SK-N-SH (cell line): Measurements from ENCODE around the gene STIM1. TPM values are rescaled to one million over a fixed set of nuclear protein-coding genes. Genes with fewer than 3 reads are reported as not detected.

Experiments used
- CTCF ChIA-PET: fragments of 300-600, 350-600 bp; formaldehyde crosslinking; extraction: SDS; loops from one replicate; lab custom pipeline; 2021; lab: Yijun Ruan, JAX
- POLR2A ChIA-PET: fragments of 350-600 bp; sonication (Branson Sonifier 250); formaldehyde crosslinking; extraction: SDS; loops from one replicate; lab custom pipeline; 2020; ENCODE audit warnings: antibody characterized with exemption, inconsistent platforms; lab: Yijun Ruan, JAX
- DNase-seq: peaks from one replicate; pipeline ENCODE4 v3.0.0; 2012
- H2AFZ ChIP-seq: fragments of 200-600 bp; sonication (generic); 2 replicates; pipeline ENCODE4 v1.8.1; 2016; ENCODE audit warnings: antibody characterized with exemption, mild to moderate bottlenecking, low read depth
- H3F3A ChIP-seq: fragments of 200-600 bp; sonication (generic); replicated peaks from 2 replicates; pipeline ENCODE3; 2016; ENCODE audit warnings: antibody characterized with exemption, mild to moderate bottlenecking; ENCODE audit not compliant: insufficient read depth
- H3K27ac ChIP-seq, 2 experiments: fragments of 200-500 bp in 1 of 2; fragments of 200-600 bp in 1 of 2; sonication (Bioruptor generic) in 1 of 2; sonication (generic), shearing (Covaris generic) in 1 of 2; 2 replicates each; pipeline versions ENCODE4 v1.5.1 to v1.6.1; 2014 to 2016; ENCODE audit warnings: low read depth in 2 of 2, inconsistent platforms in 1 of 2, low read length in 1 of 2, mild to moderate bottlenecking in 1 of 2, mixed read lengths in 1 of 2
- H3K27me3 ChIP-seq: fragments of 200-600 bp; sonication (generic), shearing (Covaris generic); 2 replicates; pipeline ENCODE4 v1.6.1; 2016; ENCODE audit warnings: mixed run types; ENCODE audit not compliant: insufficient read depth
- H3K36me3 ChIP-seq, 2 experiments: fragments of 200-500 bp in 1 of 2; fragments of 200-600 bp in 1 of 2; sonication (Bioruptor generic) in 1 of 2; sonication (generic) in 1 of 2; replicated peaks in 1 of 2; 2 replicates each; pipeline versions ENCODE3 to v1.5.1; 2014 to 2016; ENCODE audit warnings: low read length in 1 of 2, mild to moderate bottlenecking in 1 of 2; ENCODE audit not compliant: insufficient read depth in 2 of 2, control insufficient read depth in 1 of 2
- H3K4me1 ChIP-seq, 2 experiments: fragments of 200-500 bp in 1 of 2; fragments of 200-600 bp in 1 of 2; sonication (Bioruptor generic) in 1 of 2; sonication (generic), shearing (Covaris generic) in 1 of 2; 2 replicates each; pipeline versions ENCODE4 v1.5.1 to v1.6.1; 2014 to 2016; ENCODE audit warnings: low read depth in 1 of 2, low read length in 1 of 2, mixed run types in 1 of 2; ENCODE audit not compliant: insufficient read depth in 2 of 2, control insufficient read depth in 1 of 2
- H3K4me2 ChIP-seq: fragments of 200-600 bp; sonication (generic), shearing (Covaris generic); 2 replicates; pipeline ENCODE4 v1.6.1; 2017; ENCODE audit warnings: mixed run types
- H3K4me3 ChIP-seq, 2 experiments: fragments of 200-500 bp in 1 of 2; fragments of 200-600 bp in 1 of 2; sonication (Bioruptor generic) in 1 of 2; sonication (generic), shearing (Covaris generic) in 1 of 2; 2 replicates each; pipeline versions ENCODE4 v1.5.1 to v1.8.1; 2014 to 2016; ENCODE audit warnings: low read depth in 2 of 2, inconsistent platforms in 1 of 2, low read length in 1 of 2, mild to moderate bottlenecking in 1 of 2, mixed read lengths in 1 of 2, moderate library complexity in 1 of 2
- H3K79me2 ChIP-seq: fragments of 200-600 bp; sonication (generic); 2 replicates; pipeline ENCODE4 v1.8.1; 2017; ENCODE audit warnings: mild to moderate bottlenecking; ENCODE audit not compliant: insufficient read depth
- H3K9ac ChIP-seq: fragments of 200-600 bp; sonication (generic); 2 replicates; pipeline ENCODE4 v1.6.1; 2017; ENCODE audit warnings: mixed run types
- H3K9me2 ChIP-seq: fragments of 200-600 bp; sonication (generic); 2 replicates; pipeline ENCODE4 v1.6.1; 2017; ENCODE audit warnings: mixed run types
- H3K9me3 ChIP-seq: fragments of 200-600 bp; sonication (generic); 2 replicates; pipeline ENCODE4 v1.6.1; 2017; ENCODE audit warnings: mixed run types, mild to moderate bottlenecking, moderate library complexity
- H4K20me1 ChIP-seq: fragments of 200-600 bp; sonication (generic); 2 replicates; pipeline ENCODE4 v1.6.1; 2017; ENCODE audit warnings: mild to moderate bottlenecking, mixed run types; ENCODE audit not compliant: insufficient read depth
- CTCF ChIP-seq: fragments of 200-600 bp; sonication (generic); IDR thresholded peaks from 2 replicates; pipeline ENCODE4 v1.6.1; 2017; ENCODE audit warnings: antibody characterized with exemption, mild to moderate bottlenecking, moderate library complexity
- EP300 ChIP-seq, 2 experiments: IDR thresholded peaks; 2 replicates each; pipeline versions ENCODE4 v1.4.0 to v1.6.1; 2012; ENCODE audit warnings: borderline replicate concordance in 1 of 2, low read depth in 1 of 2, low read length in 1 of 2
- EZH2phosphoT487 ChIP-seq: fragments of 200-600 bp; sonication (generic); IDR thresholded peaks from 2 replicates; pipeline ENCODE4 v1.6.1; 2017; ENCODE audit warnings: low read depth, mixed run types, mild to moderate bottlenecking, antibody characterized with exemption, moderate library complexity, borderline replicate concordance
- FOXJ3 ChIP-seq: sonication (generic); formaldehyde crosslinking; IDR thresholded peaks from 2 replicates; pipeline ENCODE4 v1.5.1; 2020; ENCODE audit warnings: mild to moderate bottlenecking, missing genetic modification reagents
- FOXM1 ChIP-seq: IDR thresholded peaks from 2 replicates; pipeline ENCODE4 v1.4.0; 2012; ENCODE audit warnings: low read depth, mild to moderate bottlenecking
- GATA2 ChIP-seq: sonication (generic); formaldehyde crosslinking; IDR thresholded peaks from 2 replicates; pipeline ENCODE4 v1.5.0; 2020; ENCODE audit warnings: mild to moderate bottlenecking, missing genetic modification reagents
- JUND ChIP-seq: IDR thresholded peaks from 2 replicates; pipeline ENCODE4 v1.4.0; 2012
- MAX ChIP-seq: IDR thresholded peaks from 2 replicates; pipeline ENCODE4 v1.4.0; 2012; ENCODE audit warnings: low read depth
- MEF2A ChIP-seq: IDR thresholded peaks from 2 replicates; pipeline ENCODE4 v1.4.0; 2012; ENCODE audit warnings: low read depth, borderline replicate concordance
- MXI1 ChIP-seq: IDR thresholded peaks from 2 replicates; pipeline ENCODE4 v1.6.1; 2012; ENCODE audit warnings: mild to moderate bottlenecking, low read depth, low read length, improper control_type of control experiment
- PBX3 ChIP-seq: IDR thresholded peaks from 2 replicates; pipeline ENCODE4; 2012
- POLR2AphosphoS5 ChIP-seq: IDR thresholded peaks from 2 replicates; pipeline ENCODE4 v1.6.1; 2012; ENCODE audit warnings: low read depth, low read length
- RCOR1 ChIP-seq: fragments of 150-350 bp; IDR thresholded peaks from 2 replicates; pipeline ENCODE4 v1.6.1; 2017; ENCODE audit warnings: antibody characterized with exemption, low read length
- RFX5 ChIP-seq: IDR thresholded peaks from 2 replicates; pipeline ENCODE4 v1.6.1; 2012; ENCODE audit warnings: mild to moderate bottlenecking, improper control_type of control experiment, low read length
- SIN3A ChIP-seq: IDR thresholded peaks from 2 replicates; pipeline ENCODE4 v1.6.1; 2012; ENCODE audit warnings: low read depth, mild to moderate bottlenecking, low read length, moderate library complexity, borderline replicate concordance
- TCF12 ChIP-seq: IDR thresholded peaks from 2 replicates; pipeline ENCODE4 v1.4.0; 2012
- YY1 ChIP-seq: IDR thresholded peaks from 2 replicates; pipeline ENCODE4 v1.4.0; 2012; ENCODE audit warnings: low read depth, mild to moderate bottlenecking
- ZBTB33 ChIP-seq: IDR thresholded peaks from 2 replicates; pipeline ENCODE4 v1.4.0; 2012; ENCODE audit warnings: low read depth, borderline replicate concordance
- WGBS: methylation state at CpG from one replicate; pipeline ENCODE4 v1.1.6; 2017; ENCODE audit warnings: low lambda C conversion rate; 5-methylcytosine and 5-hydroxymethylcytosine counted together
- polyA plus RNA-seq, 3 experiments: library from polyadenylated mRNA; depleted of rRNA; stranded (reverse); fragments of >200 nt; gene quantifications; 2 replicates each; pipeline ENCODE4 v1.2.3, GENCODE V29; 2012

Gene STIM1
- polyA plus RNA-seq, 1 of the 3 experiments (the other 2 are of a cell fraction), result 29.5 TPM

GRCh38 chr11:3830730-3831129, 24.7 kb upstream of the STIM1 start (continued):
- TF ChIP-seq ZBTB33 (no peak), GATA2 (no peak), JUND (no peak), MEF2A (no peak), FOXJ3 (CRISPR knock-in tag) (no peak)

- H3K9me3 ChIP-seq, result no peaks in the 10 kb centered on the region
- TF ChIP-seq RFX5 (no peak), FOXM1 (no peak), EP300 (IDR thresholded peaks at IDR 0.05; ENCODE audit: borderline replicate concordance in 1 of 2, low read depth in 1 of 2, low read length in 1 of 2) (no peak), YY1 (no peak), PBX3 (no peak), CTCF (no peak), TCF12 (no peak), ZBTB33 (no peak), SIN3A (no peak), POLR2AphosphoS5 (no peak), GATA2 (no peak), MEF2A (no peak), MXI1 (no peak), JUND (no peak), FOXJ3 (CRISPR knock-in tag) (no peak), EZH2phosphoT487 (no peak), MAX (no peak), RCOR1 (no peak)
- H3K9me2 ChIP-seq, result no peaks in the 10 kb centered on the region
- H3K4me2 ChIP-seq, result no peak overlapping the region
- no peak overlapping the region for H3K27ac ChIP-seq
- peaks cover 9% of the 10 kb centered on the region for H3F3A ChIP-seq
- peaks cover 0 to 3% of the 10 kb centered on the region in 2 experiments; a peak in 1 of 4 replicates for H3K4me1 ChIP-seq
- H3K27me3 ChIP-seq, result no peaks in the 10 kb centered on the region
- H3K79me2 ChIP-seq, result peaks cover 80% of the 10 kb centered on the region
- peaks cover 6 to 22% of the 10 kb centered on the region in 2 experiments for H3K36me3 ChIP-seq
- H3K4me3 ChIP-seq, result no peak overlapping the region
- POLR2A ChIA-PET, result interaction anchor here (1.9 kb wide), 1 partner anchor 9 kb away, joined by 6 read pairs; the partner anchor contains the start of gene RHOG
- no peak overlapping the region for H2AFZ ChIP-seq
- H4K20me1 ChIP-seq, result peaks cover 81% of the 10 kb centered on the region
- no peak for DNase-seq
- H3K9ac ChIP-seq, result no peak overlapping the region
- CTCF ChIA-PET, result interaction anchor here (0.9 to 4.3 kb wide), 4 partner anchors 18 to 241 kb away, joined by 3 to 17 read pairs (median 6); partner anchors contain the start of gene STIM1
- 87% methylated on average over 13 of the region's 13 CpGs for WGBS
Observed at GRCh38 chr11:3831378-3832239, 23.9 kb upstream of the STIM1 start.
